H1 (cell line): ENCODE results near the gene TNIK. TPM values are rescaled to one million over a fixed set of nuclear protein-coding genes. Genes with fewer than 3 reads are reported as not detected.

Experiments
- CTCF ChIA-PET: fragments of 300-600 bp; sonication (Branson Sonifier 250); formaldehyde crosslinking; loops from one replicate; lab custom pipeline; 2021; ENCODE audit not compliant: partially characterized antibody; lab: Charles Lee
- POLR2A ChIA-PET: fragments of 300-600 bp; sonication (Branson Sonifier 250); formaldehyde crosslinking; loops from one replicate; lab custom pipeline; 2021; ENCODE audit warnings: inconsistent platforms; ENCODE audit not compliant: partially characterized antibody; lab: Charles Lee
- DNase-seq, 2 experiments: peaks; one replicate each; pipeline versions ENCODE4 v3.0.0 to v3.0.0-alpha.2; 2010 to 2022; ENCODE audit warnings: low spot score in 2 of 2, low read depth in 1 of 2, mixed read lengths in 1 of 2
- FAIRE-seq: peaks from 2 replicates; lab custom pipeline; 2011; peaks lifted over from hg19 to GRCh38; lab: Jason Lieb, UNC
- H2AFZ ChIP-seq: 2 replicates; pipeline ENCODE4 v1.8.1; 2012; ENCODE audit warnings: low read length, inconsistent platforms
- H2AK5ac ChIP-seq: 2 replicates; pipeline ENCODE4 v1.6.1; 2013; ENCODE audit warnings: low read depth, low read length
- H2BK120ac ChIP-seq: replicated peaks from 2 replicates; pipeline ENCODE3; 2013; ENCODE audit warnings: low read depth, low read length, inconsistent platforms
- H2BK12ac ChIP-seq: 2 replicates; pipeline ENCODE4 v1.6.1; 2013; ENCODE audit warnings: low read depth, low read length
- H2BK15ac ChIP-seq: 2 replicates; pipeline ENCODE4 v1.6.1; 2013; ENCODE audit warnings: low read length
- H2BK20ac ChIP-seq: 2 replicates; pipeline ENCODE4 v1.6.1; 2013; ENCODE audit warnings: low read length
- H2BK5ac ChIP-seq: 2 replicates; pipeline ENCODE4 v1.6.1; 2013; ENCODE audit warnings: low read depth, low read length
- H3K14ac ChIP-seq: 2 replicates; pipeline ENCODE4 v1.6.1; 2013; ENCODE audit warnings: inconsistent platforms; ENCODE audit not compliant: insufficient read length
- H3K18ac ChIP-seq: 2 replicates; pipeline ENCODE4 v1.6.1; 2013; ENCODE audit warnings: low read length; ENCODE audit errors: extremely low read depth
- H3K23ac ChIP-seq: 2 replicates; pipeline ENCODE4 v1.6.1; 2013; ENCODE audit warnings: inconsistent platforms; ENCODE audit not compliant: insufficient read length
- H3K23me2 ChIP-seq: 2 replicates; pipeline ENCODE4 v1.6.1; 2013; ENCODE audit warnings: low read depth, low read length
- H3K27ac ChIP-seq: 2 replicates; pipeline ENCODE4 v1.6.1; 2011; ENCODE audit warnings: low read depth, low read length, inconsistent platforms
- H3K27me3 ChIP-seq, 4 experiments: replicated peaks in 1 of 4; 1 replicate in 1 of 4; 2 replicates in 3 of 4; pipeline versions ENCODE4 v1.6.1 to v1.8.1; 2011 to 2013; ENCODE audit warnings: low read length in 3 of 4, mild to moderate bottlenecking in 3 of 4, inconsistent platforms in 2 of 4, mixed read lengths in 2 of 4, moderate library complexity in 1 of 4; ENCODE audit not compliant: control insufficient read depth in 3 of 4, insufficient read depth in 3 of 4; ENCODE audit errors: extremely low read depth in 1 of 4
- H3K36me3 ChIP-seq, 4 experiments: 2 replicates each; pipeline versions ENCODE4 v1.6.1 to v1.8.1; 2011 to 2013; ENCODE audit warnings: mild to moderate bottlenecking in 4 of 4, low read length in 3 of 4, moderate library complexity in 2 of 4, control low read depth in 1 of 4, inconsistent platforms in 1 of 4; ENCODE audit not compliant: insufficient read depth in 4 of 4, control insufficient read depth in 2 of 4
- H3K4ac ChIP-seq: replicated peaks from 2 replicates; pipeline ENCODE3; 2013; ENCODE audit warnings: low read length, low read depth, mixed read lengths, inconsistent platforms; ENCODE audit not compliant: insufficient read length
- H3K4me1 ChIP-seq, 4 experiments: replicated peaks in 1 of 4; 1 replicate in 1 of 4; 2 replicates in 3 of 4; pipeline versions ENCODE4 v1.6.1 to v1.8.1; 2011 to 2013; ENCODE audit warnings: low read length in 3 of 4, inconsistent platforms in 2 of 4, mixed read lengths in 1 of 4; ENCODE audit not compliant: insufficient read depth in 4 of 4, control insufficient read depth in 3 of 4
- H3K4me2 ChIP-seq, 2 experiments: 2 replicates each; pipeline versions ENCODE4 v1.6.1 to v1.8.1; 2011 to 2013; ENCODE audit warnings: low read depth in 2 of 2, low read length in 2 of 2, control low read depth in 1 of 2, inconsistent platforms in 1 of 2, mild to moderate bottlenecking in 1 of 2; ENCODE audit not compliant: insufficient read depth in 1 of 2
- H3K4me3 ChIP-seq, 4 experiments: fragments of 200-600, 300-600 bp in 1 of 4; sonication (generic), shearing (Covaris generic), sonication (Bioruptor Twin) in 1 of 4; 2 replicates each; pipeline versions ENCODE4 v1.5.1 to v1.8.1; 2011 to 2016; ENCODE audit warnings: low read length in 4 of 4, low read depth in 3 of 4, control low read depth in 2 of 4, inconsistent platforms in 2 of 4, mild to moderate bottlenecking in 2 of 4, mixed read lengths in 1 of 4, moderate library complexity in 1 of 4; ENCODE audit not compliant: insufficient read depth in 2 of 4; ENCODE audit errors: extremely low read depth in 1 of 4
- H3K56ac ChIP-seq: replicated peaks from 2 replicates; pipeline ENCODE3; 2013; ENCODE audit warnings: low read depth, mild to moderate bottlenecking, mixed read lengths, low read length, inconsistent platforms; ENCODE audit not compliant: insufficient read length
- H3K79me1 ChIP-seq: 2 replicates; pipeline ENCODE4 v1.6.1; 2013; ENCODE audit warnings: low read depth, low read length, control low read depth
- H3K79me2 ChIP-seq, 2 experiments: 2 replicates each; pipeline versions ENCODE4 v1.6.1 to v1.8.1; 2012 to 2013; ENCODE audit warnings: low read length in 2 of 2, mild to moderate bottlenecking in 2 of 2, inconsistent platforms in 1 of 2; ENCODE audit not compliant: insufficient read depth in 2 of 2, control insufficient read depth in 1 of 2
- H3K9ac ChIP-seq, 4 experiments: replicated peaks in 1 of 4; 1 replicate in 1 of 4; 2 replicates in 3 of 4; pipeline versions ENCODE4 v1.6.1 to v1.8.1; 2011 to 2013; ENCODE audit warnings: low read depth in 3 of 4, low read length in 3 of 4, control low read depth in 2 of 4, mild to moderate bottlenecking in 2 of 4, moderate library complexity in 2 of 4, inconsistent platforms in 1 of 4; ENCODE audit errors: extremely low read depth in 1 of 4
- H3K9me3 ChIP-seq, 2 experiments: 2 replicates each; pipeline versions ENCODE4 v1.6.1 to v1.8.1; 2012 to 2013; ENCODE audit warnings: mild to moderate bottlenecking in 2 of 2, moderate library complexity in 2 of 2, control low read depth in 1 of 2, inconsistent platforms in 1 of 2, low read depth in 1 of 2, low read length in 1 of 2, mixed read lengths in 1 of 2; ENCODE audit not compliant: insufficient read depth in 2 of 2
- H4K20me1 ChIP-seq, 2 experiments: replicated peaks in 1 of 2; 2 replicates each; pipeline versions ENCODE3 to v1.8.1; 2011 to 2013; ENCODE audit warnings: inconsistent platforms in 2 of 2, low read length in 2 of 2, mild to moderate bottlenecking in 1 of 2; ENCODE audit not compliant: insufficient read depth in 2 of 2, control insufficient read depth in 1 of 2
- H4K5ac ChIP-seq: 2 replicates; pipeline ENCODE4 v1.6.1; 2013; ENCODE audit warnings: low read length, low read depth, mixed read lengths, inconsistent platforms; ENCODE audit not compliant: insufficient read length
- H4K8ac ChIP-seq: 2 replicates; pipeline ENCODE4 v1.8.0; 2013; ENCODE audit warnings: mild to moderate bottlenecking, moderate library complexity, low read length, inconsistent platforms; ENCODE audit not compliant: insufficient read depth; ENCODE audit errors: extremely low read depth
- H4K91ac ChIP-seq: replicated peaks from 2 replicates; pipeline ENCODE3; 2013; ENCODE audit warnings: low read length, mixed read lengths, inconsistent platforms; ENCODE audit not compliant: insufficient read length
- BRCA1 ChIP-seq: IDR thresholded peaks from 2 replicates; pipeline ENCODE4 v1.6.1; 2012; ENCODE audit warnings: low read depth, low read length, improper control_type of control experiment
- GTF2F1 ChIP-seq: IDR thresholded peaks from 2 replicates; pipeline ENCODE4 v1.6.1; 2012; ENCODE audit warnings: low read depth, low read length, improper control_type of control experiment, borderline replicate concordance
- HDAC2 ChIP-seq, 2 experiments: fragments of 300-600 bp in 1 of 2; sonication (generic) in 1 of 2; IDR thresholded peaks; 2 replicates each; pipeline ENCODE4 v1.6.1; 2011 to 2012; ENCODE audit warnings: low read depth in 2 of 2, low read length in 2 of 2, mild to moderate bottlenecking in 2 of 2, moderate library complexity in 2 of 2, borderline replicate concordance in 1 of 2, inconsistent platforms in 1 of 2
- HDAC6 ChIP-seq: IDR thresholded peaks from one replicate; pipeline ENCODE4 v1.7.1; 2012; ENCODE audit warnings: low read depth, mild to moderate bottlenecking, inconsistent platforms, low read length, moderate library complexity
- KDM5A ChIP-seq: fragments of 200-600 bp; IDR thresholded peaks from 2 replicates; pipeline ENCODE4 v1.7.1; 2012; ENCODE audit warnings: mild to moderate bottlenecking, low read length, inconsistent platforms, mixed read lengths
- MAFK ChIP-seq: IDR thresholded peaks from 2 replicates; pipeline ENCODE4 v1.6.1; 2012; ENCODE audit warnings: low read depth, mild to moderate bottlenecking, improper control_type of control experiment, low read length
- NANOG ChIP-seq: IDR thresholded peaks from 2 replicates; pipeline ENCODE4 v1.6.1; 2011; ENCODE audit warnings: low read length, low read depth, mild to moderate bottlenecking, inconsistent platforms; ENCODE audit not compliant: insufficient read depth, poor library complexity, severe bottlenecking
- POLR2A ChIP-seq, 2 experiments: IDR thresholded peaks; 1 replicate in 1 of 2; 2 replicates in 1 of 2; pipeline ENCODE4 v1.6.1; 2011; ENCODE audit warnings: low read depth in 2 of 2, low read length in 2 of 2, mild to moderate bottlenecking in 2 of 2; ENCODE audit errors: control extremely low read depth in 1 of 2
- POLR2AphosphoS5 ChIP-seq: IDR thresholded peaks from 2 replicates; pipeline ENCODE4 v1.6.1; 2011; ENCODE audit warnings: low read depth, low read length
- RAD21 ChIP-seq, 2 experiments: IDR thresholded peaks in 1 of 2; conservative IDR thresholded peaks in 1 of 2; 2 replicates each; pipeline ENCODE4 v1.6.1; 2011; ENCODE audit warnings: low read depth in 2 of 2, low read length in 2 of 2, improper control_type of control experiment in 1 of 2, inconsistent platforms in 1 of 2, mild to moderate bottlenecking in 1 of 2, moderate library complexity in 1 of 2
- TAF1 ChIP-seq: IDR thresholded peaks from 2 replicates; pipeline ENCODE4 v1.6.1; 2011; ENCODE audit warnings: mild to moderate bottlenecking, low read depth, low read length
- WGBS, 2 experiments: shearing (Covaris generic) in 1 of 2; methylation state at CpG; one replicate each; pipeline versions ENCODE4 v1.1.6 to v1.1.7; 2013 to 2015; ENCODE audit warnings: low lambda C conversion rate in 2 of 2, mixed read lengths in 2 of 2, inconsistent platforms in 1 of 2, low coverage in 1 of 2, missing lambda C conversion rate in 1 of 2; ENCODE audit not compliant: insufficient replicate concordance in 2 of 2, insufficient coverage in 1 of 2, insufficient read length in 1 of 2; ENCODE audit errors: extremely low coverage in 1 of 2, missing lambda C conversion rate in 1 of 2; 5-methylcytosine and 5-hydroxymethylcytosine counted together
- polyA plus RNA-seq, 7 experiments: library from polyadenylated mRNA; depleted of rRNA in 3 of 7; stranded (reverse) in 5 of 7; unstranded in 2 of 7; fragments of >200 nt in 5 of 7; fragments of 200-250 nt in 2 of 7; gene quantifications; 1 replicate in 5 of 7; 2 replicates in 1 of 7; 4 replicates in 1 of 7; pipeline versions ENCODE4 v1.2.1 to v1.2.3, GENCODE V29; 2011 to 2013; ENCODE audit warnings: missing spikeins in 2 of 7, mixed read lengths in 2 of 7
- total RNA-seq: library from RNA; stranded (reverse); fragmentation: NEBNext Ultra II Directional; extraction: Animal tissue kit (Norgen Biotek cat#: 25700); gene quantifications from 2 replicates; pipeline ENCODE4 v1.2.1, GENCODE V29; 2021

TNIK gene
- total and polyA plus RNA-seq, 2 of the 8 experiments (the other 6 are each of a cell fraction or from before 2014, with no cell fraction given), result 7.4 to 42.0 TPM

- no peak overlapping the region for H3K9ac ChIP-seq
- H3K56ac ChIP-seq, result no peak overlapping the region
- H3K36me3 ChIP-seq, result peaks cover 0 to 5% (median 2%) of the 10 kb centered on the region in 4 experiments; a peak in 3 of 8 replicates
- no peak overlapping the region for H3K4ac ChIP-seq
- H2BK120ac ChIP-seq, result no peak overlapping the region
- H4K91ac ChIP-seq, result no peak overlapping the region
- no peaks in the 10 kb centered on the region for H4K20me1 ChIP-seq
- H3K27ac ChIP-seq, result no peak overlapping the region
- H3K79me2 ChIP-seq, result no peaks in the 10 kb centered on the region
- ChIA-PET CTCF (interaction anchor here (0.5 to 3.8 kb wide), 7 partner anchors 9 to 1063 kb away, joined by 3 to 15 read pairs (median 5); no protein-coding TSS in a partner anchor), POLR2A (no interaction called here)
- no peak overlapping the region for H3K18ac ChIP-seq
- no peak for DNase-seq
- no peak overlapping the region for H2BK15ac ChIP-seq
- H2BK12ac ChIP-seq, result no peak overlapping the region
- WGBS, 2 experiments, result 94% methylated on average over 7 of the region's 7 CpGs; no CpG with 5 or more reads in 1 of the 2 experiments
- H3K79me1 ChIP-seq, result no peaks in the 10 kb centered on the region
- H3K4me2 ChIP-seq, result no peak overlapping the region
- H2AFZ ChIP-seq, result no peak overlapping the region
- H4K5ac ChIP-seq, result no peak overlapping the region
- H2BK5ac ChIP-seq, result no peak overlapping the region
- H4K8ac ChIP-seq, result no peak overlapping the region
- H3K4me1 ChIP-seq, result peaks cover 0 to 2% (median 0%) of the 10 kb centered on the region in 4 experiments; a peak in 1 of 7 replicates
- H3K14ac ChIP-seq, result no peak overlapping the region
- H3K27me3 ChIP-seq, result no peaks in the 10 kb centered on the region
- no peaks in the 10 kb centered on the region for H3K9me3 ChIP-seq
- no peak for FAIRE-seq
- H3K23me2 ChIP-seq, result no peaks in the 10 kb centered on the region
- no peak overlapping the region for H2BK20ac ChIP-seq
- H3K23ac ChIP-seq, result no peak overlapping the region
- no peak overlapping the region for H2AK5ac ChIP-seq
- no peak overlapping the region for H3K4me3 ChIP-seq
- no peak for TF ChIP-seq TAF1
- TF ChIP-seq GTF2F1, result no peak
- no peak for TF ChIP-seq POLR2AphosphoS5
- no peak for TF ChIP-seq KDM5A
- TF ChIP-seq BRCA1, result no peak
- TF ChIP-seq RAD21 (IDR thresholded peaks at IDR 0.05 in 1 of 2, conservative IDR thresholded peaks at IDR 0.05 in 1 of 2; ENCODE audit: low read depth in 2 of 2, low read length in 2 of 2), result no peak
- TF ChIP-seq POLR2A (IDR thresholded peaks at IDR 0.05; ENCODE audit: control extremely low read depth in 1 of 2, low read depth in 2 of 2, low read length in 2 of 2), result no peak
- no peak for TF ChIP-seq MAFK
- TF ChIP-seq HDAC2 (IDR thresholded peaks at IDR 0.05; ENCODE audit: borderline replicate concordance in 1 of 2, low read depth in 2 of 2, low read length in 2 of 2), result no peak
- TF ChIP-seq NANOG, result no peak
- TF ChIP-seq HDAC6, result no peak
Observed at GRCh38 chr3:171126478-171127209, 333.6 kb downstream of the TNIK start.
